RWPE2 (cell line): Measurements from ENCODE around the gene FANK1.

Experiments used
- ATAC-seq: fragments of 200-7000 bp; cut with Tn5 transposase; 3 replicates; pipeline ENCODE4 v1.9.1; 2021; ENCODE audit warnings: low read depth
- DNase-seq: peaks from one replicate; pipeline ENCODE4 v3.0.0-alpha.2; 2020; ENCODE audit warnings: low spot score
- H3K27ac ChIP-seq: fragments of 450-650 bp; 2 replicates; pipeline ENCODE4 v1.5.1; 2017; ENCODE audit warnings: mild to moderate bottlenecking; ENCODE audit not compliant: poor library complexity, severe bottlenecking
- H3K27me3 ChIP-seq: fragments of 250-450 bp; sonication (Bioruptor Pico); 2 replicates; pipeline ENCODE4 v1.5.1; 2021; ENCODE audit warnings: mild to moderate bottlenecking, moderate library complexity; ENCODE audit not compliant: insufficient read depth, poor library complexity, severe bottlenecking
- H3K36me3 ChIP-seq: fragments of 250-450 bp; sonication (Bioruptor Pico); 2 replicates; pipeline ENCODE4 v1.5.1; 2020; ENCODE audit warnings: low read depth, mild to moderate bottlenecking, moderate library complexity
- H3K4me1 ChIP-seq: fragments of 250-450 bp; sonication (Bioruptor Pico); 2 replicates; pipeline ENCODE4 v1.5.1; 2021; ENCODE audit warnings: mild to moderate bottlenecking, moderate library complexity; ENCODE audit not compliant: insufficient read depth, poor library complexity, severe bottlenecking
- H3K4me3 ChIP-seq: fragments of 250-450 bp; sonication (Bioruptor Pico); 2 replicates; pipeline ENCODE4 v1.5.1; 2021; ENCODE audit warnings: mild to moderate bottlenecking, moderate library complexity; ENCODE audit not compliant: severe bottlenecking
- H3K9me3 ChIP-seq: fragments of 250-450 bp; sonication (Bioruptor Pico); 2 replicates; pipeline ENCODE4 v1.5.1; 2021; ENCODE audit warnings: mild to moderate bottlenecking, moderate library complexity; ENCODE audit not compliant: severe bottlenecking
- TF ChIP-seq, protein P1 (sequence below): fragments of 450-650 bp; IDR thresholded peaks from one replicate; pipeline ENCODE4 v1.5.1; 2017; ENCODE audit warnings: mild to moderate bottlenecking, moderate library complexity; ENCODE audit not compliant: poor library complexity, severe bottlenecking

The FANK1 gene

GRCh38 chr10:125878957-125879835, 17.2 kb upstream of the FANK1 start:
- peaks cover 44% of the 10 kb centered on the region for H3K36me3 ChIP-seq
- H3K9me3 ChIP-seq = no peaks in the 10 kb centered on the region
- H3K4me3 ChIP-seq = no peak overlapping the region
- DNase-seq = peak; percentile 68
- TF ChIP-seq, protein P1, sequence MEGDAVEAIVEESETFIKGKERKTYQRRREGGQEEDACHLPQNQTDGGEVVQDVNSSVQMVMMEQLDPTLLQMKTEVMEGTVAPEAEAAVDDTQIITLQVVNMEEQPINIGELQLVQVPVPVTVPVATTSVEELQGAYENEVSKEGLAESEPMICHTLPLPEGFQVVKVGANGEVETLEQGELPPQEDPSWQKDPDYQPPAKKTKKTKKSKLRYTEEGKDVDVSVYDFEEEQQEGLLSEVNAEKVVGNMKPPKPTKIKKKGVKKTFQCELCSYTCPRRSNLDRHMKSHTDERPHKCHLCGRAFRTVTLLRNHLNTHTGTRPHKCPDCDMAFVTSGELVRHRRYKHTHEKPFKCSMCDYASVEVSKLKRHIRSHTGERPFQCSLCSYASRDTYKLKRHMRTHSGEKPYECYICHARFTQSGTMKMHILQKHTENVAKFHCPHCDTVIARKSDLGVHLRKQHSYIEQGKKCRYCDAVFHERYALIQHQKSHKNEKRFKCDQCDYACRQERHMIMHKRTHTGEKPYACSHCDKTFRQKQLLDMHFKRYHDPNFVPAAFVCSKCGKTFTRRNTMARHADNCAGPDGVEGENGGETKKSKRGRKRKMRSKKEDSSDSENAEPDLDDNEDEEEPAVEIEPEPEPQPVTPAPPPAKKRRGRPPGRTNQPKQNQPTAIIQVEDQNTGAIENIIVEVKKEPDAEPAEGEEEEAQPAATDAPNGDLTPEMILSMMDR = no peak
- peak overlapping the region; percentile 44 for H3K27ac ChIP-seq
- H3K27me3 ChIP-seq = no peaks in the 10 kb centered on the region
- peak; percentile 99 for ATAC-seq
- peaks cover 9% of the 10 kb centered on the region for H3K4me1 ChIP-seq

DNA sequence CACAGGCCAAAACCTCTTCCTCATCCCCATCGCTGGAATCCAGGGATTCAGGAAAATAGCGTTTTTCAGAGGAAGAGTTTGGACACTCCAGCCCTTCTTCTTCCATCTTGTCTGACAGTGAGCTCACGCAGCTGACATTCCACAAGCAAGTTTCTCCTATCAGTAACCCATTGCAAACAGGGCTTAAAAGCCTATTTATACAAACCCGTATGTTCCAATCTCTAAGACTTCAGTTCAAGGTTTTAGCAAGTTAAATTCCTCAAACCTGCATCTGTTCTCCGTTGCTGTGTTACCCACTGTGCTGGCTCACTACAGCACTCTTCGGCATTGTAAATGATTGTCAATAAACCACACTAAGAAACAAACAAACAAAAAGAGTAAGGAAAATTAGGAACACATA, 15.6 kb upstream of the FANK1 start:
- H3K27ac ChIP-seq = no peak overlapping the region
- no peak for ATAC-seq
- no peak for DNase-seq

DNA sequence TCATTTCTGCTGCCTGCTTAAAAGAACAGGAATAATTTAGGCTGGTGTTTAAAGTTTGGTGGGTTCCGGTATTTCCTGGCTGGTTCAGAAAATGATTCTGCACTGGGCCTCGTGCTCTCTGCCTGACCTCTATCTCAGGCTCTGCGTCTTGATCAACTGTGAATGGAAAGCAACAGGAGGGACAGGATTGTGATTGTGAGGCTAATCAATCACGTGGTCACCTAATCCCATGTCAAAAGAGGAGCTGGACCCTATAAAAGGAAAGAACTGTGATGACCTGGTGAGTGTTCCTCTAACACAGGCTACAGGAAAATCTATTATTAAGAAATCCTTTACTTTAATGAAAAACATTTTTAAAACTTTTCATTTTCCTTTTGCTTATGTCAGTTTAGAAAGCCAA, 15.2 kb upstream of the FANK1 start, which contains the start of gene DHX32:
TSS of gene DHX32 (minus strand) at position 101 of the 400 bp plus-strand sequence. CDS start 468 bp downstream, outside the sequence.
- Histone ChIP-seq H3K4me3 (no peak within 1 kb of the TSS), H3K9me3 (no peaks in the 10 kb centered on the region), H3K27ac (peak within 1 kb of the TSS; percentile 44), H3K4me1 (peaks cover 16% of the 10 kb centered on the region), H3K36me3 (peaks cover 34% of the 10 kb centered on the region), H3K27me3 (no peaks in the 10 kb centered on the region)
- DNase-seq (no peak), ATAC-seq (no peak)
- TF ChIP-seq, protein P1 = no peak

More for the DNA sequence above, 15.6 kb upstream of the FANK1 start:
- peaks cover 39% of the 10 kb centered on the region for H3K36me3 ChIP-seq
- TF ChIP-seq, protein P1 = no peak
- no peak overlapping the region for H3K4me3 ChIP-seq
- no peaks in the 10 kb centered on the region for H3K9me3 ChIP-seq
- no peaks in the 10 kb centered on the region for H3K27me3 ChIP-seq
- peaks cover 16% of the 10 kb centered on the region for H3K4me1 ChIP-seq

DNA sequence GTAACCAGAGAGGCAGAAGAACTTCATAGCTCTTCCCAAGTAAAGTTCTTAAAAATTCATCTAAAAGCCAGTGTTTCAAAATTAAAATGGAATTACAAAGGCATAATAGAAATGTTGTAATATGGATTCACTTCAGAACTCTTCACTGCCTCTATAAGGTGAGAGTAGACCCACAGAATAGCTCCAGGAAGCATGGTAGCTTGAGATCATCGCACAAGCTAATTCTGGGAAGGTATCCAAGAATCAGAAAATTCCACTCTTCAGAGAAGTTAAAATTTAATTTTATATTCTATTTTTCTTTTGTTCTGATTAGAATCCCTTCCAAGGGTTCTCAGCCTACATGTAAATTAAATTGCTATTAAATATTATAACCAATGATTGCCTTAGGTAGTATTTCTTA, 13.8 kb upstream of the FANK1 start:
- Histone ChIP-seq H3K4me1 (peaks cover 26% of the 10 kb centered on the region), H3K4me3 (no peak overlapping the region), H3K36me3 (peaks cover 20% of the 10 kb centered on the region), H3K27me3 (no peaks in the 10 kb centered on the region), H3K27ac (no peak overlapping the region), H3K9me3 (no peaks in the 10 kb centered on the region)
- DNase-seq (no peak), ATAC-seq (no peak)
- TF ChIP-seq, protein P1 = no peak

- H3K27ac ChIP-seq = no peak overlapping the region
- TF ChIP-seq, protein P1 = no peak
- no peaks in the 10 kb centered on the region for H3K9me3 ChIP-seq
- DNase-seq (no peak), ATAC-seq (no peak)
- H3K4me3 ChIP-seq = no peak overlapping the region
- H3K27me3 ChIP-seq = no peaks in the 10 kb centered on the region
- H3K36me3 ChIP-seq = peaks cover 14% of the 10 kb centered on the region
- H3K4me1 ChIP-seq = peaks cover 29% of the 10 kb centered on the region
Observed at GRCh38 chr10:125883211-125883610, 13.2 kb upstream of the FANK1 start.
